Chondrocyte (in vitro differentiated cells): ENCODE data around the gene ARHGEF11. TPM values are rescaled to one million over a fixed set of nuclear protein-coding genes. Genes with fewer than 3 reads are reported as not detected.
"Not testable (repeated sequence)": the region's sequence is repeated elsewhere in the genome, so short reads cannot be mapped to it uniquely, and the experiment has no call there.

Source experiments
- DNase-seq: peaks from one replicate; pipeline ENCODE4 v3.0.0; 2021; ENCODE audit warnings: mixed read lengths, low spot score
- H3K27ac Mint-ChIP-seq: one replicate; pipeline ENCODE4 v1.8.0; 2021; ENCODE audit warnings: mild to moderate bottlenecking, moderate library complexity, mixed read lengths; ENCODE audit not compliant: unreplicated experiment
- H3K27me3 Mint-ChIP-seq: 2 replicates; pipeline ENCODE4 v1.8.0; 2021; ENCODE audit warnings: low read depth, mixed read lengths
- H3K36me3 Mint-ChIP-seq: 2 replicates; pipeline ENCODE4 v1.8.0; 2021; ENCODE audit warnings: low read depth, mixed read lengths
- H3K4me1 Mint-ChIP-seq: 2 replicates; pipeline ENCODE4 v1.8.0; 2021; ENCODE audit warnings: low read depth, mild to moderate bottlenecking, mixed read lengths
- H3K4me3 Mint-ChIP-seq: one replicate; pipeline ENCODE4 v1.8.0; 2021; ENCODE audit warnings: mild to moderate bottlenecking, moderate library complexity, mixed read lengths; ENCODE audit not compliant: unreplicated experiment
- H3K9me3 Mint-ChIP-seq: 2 replicates; pipeline ENCODE4 v1.8.0; 2021; ENCODE audit warnings: low read depth, mixed read lengths
- CTCF ChIP-seq: fragments of 200-600 bp; sonication (generic); IDR thresholded peaks from 2 replicates; pipeline ENCODE4 v1.5.0; 2021; ENCODE audit warnings: antibody characterized with exemption, mild to moderate bottlenecking, moderate library complexity
- total RNA-seq: library from RNA; stranded (reverse); gene quantifications from 3 replicates; pipeline ENCODE4 v1.2.1, GENCODE V29; 2021

The ARHGEF11 gene
- total RNA-seq, 1 donor from 2014 or later: 34.8 TPM

GRCh38 chr1:157077394-157077793 is 31.9 kb upstream of the ARHGEF11 start:
- no peaks in the 10 kb centered on the region for H3K4me1 Mint-ChIP-seq
- H3K27ac Mint-ChIP-seq: no peak overlapping the region
- no peaks in the 10 kb centered on the region for H3K9me3 Mint-ChIP-seq
- peaks cover 19% of the 10 kb centered on the region for H3K27me3 Mint-ChIP-seq
- no peak overlapping the region for H3K4me3 Mint-ChIP-seq
- no peaks in the 10 kb centered on the region for H3K36me3 Mint-ChIP-seq
- no peak for TF ChIP-seq CTCF
- no peak for DNase-seq

- Mint-ChIP-seq H3K27ac (no peak overlapping the region), H3K9me3 (no peaks in the 10 kb centered on the region), H3K27me3 (peaks cover 18% of the 10 kb centered on the region), H3K4me3 (peak overlapping the region; percentile 13), H3K4me1 (no peaks in the 10 kb centered on the region), H3K36me3 (no peaks in the 10 kb centered on the region)
- DNase-seq: no peak
- peak; percentile 76 for TF ChIP-seq CTCF
These were observed 28.6 kb upstream of the ARHGEF11 start for GRCh38 chr1:157073944-157074685.

- DNase-seq: no peak
- TF ChIP-seq CTCF: no peak
- peaks cover 2% of the 10 kb centered on the region for H3K9me3 Mint-ChIP-seq
- peaks cover 30% of the 10 kb centered on the region for H3K27me3 Mint-ChIP-seq
- no peak overlapping the region for H3K4me3 Mint-ChIP-seq
- H3K4me1 Mint-ChIP-seq: no peaks in the 10 kb centered on the region
- H3K36me3 Mint-ChIP-seq: no peaks in the 10 kb centered on the region
- no peak overlapping the region for H3K27ac Mint-ChIP-seq
These were observed 24.1 kb upstream of the ARHGEF11 start for GRCh38 chr1:157069601-157070000.

GRCh38 chr1:157059241-157059640 is 13.7 kb upstream of the ARHGEF11 start:
- Mint-ChIP-seq H3K27me3 (peaks cover 21% of the 10 kb centered on the region), H3K9me3 (peaks cover 19% of the 10 kb centered on the region)
- H3K4me3 Mint-ChIP-seq, H3K27ac Mint-ChIP-seq, H3K4me1 Mint-ChIP-seq, DNase-seq, H3K36me3 Mint-ChIP-seq: not testable (repeated sequence)

GRCh38 chr1:157056269-157056668 is 10.7 kb upstream of the ARHGEF11 start:
- no peak for DNase-seq
- TF ChIP-seq CTCF: no peak
- no peak overlapping the region for H3K27ac Mint-ChIP-seq
- H3K9me3 Mint-ChIP-seq: peaks cover 18% of the 10 kb centered on the region
- no peaks in the 10 kb centered on the region for H3K4me1 Mint-ChIP-seq
- peaks cover 26% of the 10 kb centered on the region for H3K27me3 Mint-ChIP-seq
- H3K4me3 Mint-ChIP-seq: no peak overlapping the region
- H3K36me3 Mint-ChIP-seq: peaks cover 9% of the 10 kb centered on the region

- H3K27me3 Mint-ChIP-seq: peaks cover 26% of the 10 kb centered on the region
- H3K36me3 Mint-ChIP-seq: not testable (repeated sequence)
These were observed 10.2 kb upstream of the ARHGEF11 start for GRCh38 chr1:157055729-157056128.

More at GRCh38 chr1:157055729-157056128, 10.2 kb upstream of the ARHGEF11 start:
- peaks cover 13% of the 10 kb centered on the region for H3K9me3 Mint-ChIP-seq
- H3K4me3 Mint-ChIP-seq, DNase-seq, H3K4me1 Mint-ChIP-seq, H3K27ac Mint-ChIP-seq: not testable (repeated sequence)
